HL-60 (cell line): Measurements from ENCODE around the gene COL5A2.

ENCODE experiments used
- DNase-seq, 2 experiments: peaks; one replicate each; pipeline ENCODE4 v3.0.0-alpha.2; 2010 to 2020; ENCODE audit warnings: low read depth in 1 of 2, low spot score in 1 of 2
- H3K27ac ChIP-seq: fragments of 250-450 bp; sonication (Bioruptor Pico); replicated peaks from 2 replicates; pipeline ENCODE4 v1.5.1; 2020; ENCODE audit warnings: mild to moderate bottlenecking, moderate library complexity
- H3K27me3 ChIP-seq: fragments of 250-450 bp; sonication (Bioruptor Pico); 2 replicates; pipeline ENCODE4 v1.5.1; 2021; ENCODE audit warnings: mild to moderate bottlenecking, moderate library complexity; ENCODE audit not compliant: insufficient read depth, poor library complexity, severe bottlenecking
- H3K4me3 ChIP-seq: replicated peaks from 2 replicates; pipeline ENCODE4 v1.5.1; 2011; ENCODE audit warnings: mild to moderate bottlenecking, control low read depth, low read length; ENCODE audit not compliant: insufficient read depth
- GABPA ChIP-seq: IDR thresholded peaks from 2 replicates; pipeline ENCODE4 v1.6.1; 2012; ENCODE audit warnings: low read depth
- POLR2AphosphoS5 ChIP-seq: IDR thresholded peaks from 2 replicates; pipeline ENCODE4 v1.6.1; 2012; ENCODE audit warnings: low read depth
- SPI1 ChIP-seq: IDR thresholded peaks from 2 replicates; pipeline ENCODE4 v1.6.1; 2012; ENCODE audit warnings: low read depth, mild to moderate bottlenecking, borderline replicate concordance
- TF ChIP-seq, protein P1 (sequence below): IDR thresholded peaks from one replicate; pipeline ENCODE4 v1.5.1; 2011; ENCODE audit warnings: low read length, control low read depth, inconsistent platforms; ENCODE audit not compliant: insufficient read depth
- TF ChIP-seq, protein P2 (sequence below): IDR thresholded peaks from 2 replicates; pipeline ENCODE4 v1.6.1; 2012; ENCODE audit warnings: low read depth; ENCODE audit not compliant: insufficient replicate concordance

Gene COL5A2

DNA sequence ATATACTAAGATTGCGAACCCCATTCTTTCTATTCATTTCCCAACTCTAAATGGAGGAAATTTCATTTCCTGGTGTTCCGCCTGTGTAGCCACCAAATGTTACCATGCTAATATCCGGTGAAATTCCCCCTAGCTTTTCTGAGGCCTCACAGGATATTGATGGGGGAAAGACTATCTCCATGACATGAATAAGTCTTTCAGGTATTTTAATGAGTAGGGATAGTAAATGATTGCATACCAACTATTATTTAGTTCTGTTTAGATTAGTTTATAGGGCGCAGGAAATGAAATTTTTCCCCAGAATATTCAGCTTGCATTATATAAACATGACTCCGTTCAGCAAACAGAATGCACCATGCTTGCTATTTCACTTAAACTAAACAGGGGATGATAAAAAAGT lies 55.4 kb downstream of the COL5A2 start:
- Histone ChIP-seq H3K27ac (no peak overlapping the region), H3K4me3 (no peak overlapping the region), H3K27me3 (no peaks in the 10 kb centered on the region)
- no peak for DNase-seq
- no peak for TF ChIP-seq SPI1
- no peak for TF ChIP-seq GABPA
- TF ChIP-seq, protein P1, sequence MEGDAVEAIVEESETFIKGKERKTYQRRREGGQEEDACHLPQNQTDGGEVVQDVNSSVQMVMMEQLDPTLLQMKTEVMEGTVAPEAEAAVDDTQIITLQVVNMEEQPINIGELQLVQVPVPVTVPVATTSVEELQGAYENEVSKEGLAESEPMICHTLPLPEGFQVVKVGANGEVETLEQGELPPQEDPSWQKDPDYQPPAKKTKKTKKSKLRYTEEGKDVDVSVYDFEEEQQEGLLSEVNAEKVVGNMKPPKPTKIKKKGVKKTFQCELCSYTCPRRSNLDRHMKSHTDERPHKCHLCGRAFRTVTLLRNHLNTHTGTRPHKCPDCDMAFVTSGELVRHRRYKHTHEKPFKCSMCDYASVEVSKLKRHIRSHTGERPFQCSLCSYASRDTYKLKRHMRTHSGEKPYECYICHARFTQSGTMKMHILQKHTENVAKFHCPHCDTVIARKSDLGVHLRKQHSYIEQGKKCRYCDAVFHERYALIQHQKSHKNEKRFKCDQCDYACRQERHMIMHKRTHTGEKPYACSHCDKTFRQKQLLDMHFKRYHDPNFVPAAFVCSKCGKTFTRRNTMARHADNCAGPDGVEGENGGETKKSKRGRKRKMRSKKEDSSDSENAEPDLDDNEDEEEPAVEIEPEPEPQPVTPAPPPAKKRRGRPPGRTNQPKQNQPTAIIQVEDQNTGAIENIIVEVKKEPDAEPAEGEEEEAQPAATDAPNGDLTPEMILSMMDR = no peak
- TF ChIP-seq, protein P2, sequence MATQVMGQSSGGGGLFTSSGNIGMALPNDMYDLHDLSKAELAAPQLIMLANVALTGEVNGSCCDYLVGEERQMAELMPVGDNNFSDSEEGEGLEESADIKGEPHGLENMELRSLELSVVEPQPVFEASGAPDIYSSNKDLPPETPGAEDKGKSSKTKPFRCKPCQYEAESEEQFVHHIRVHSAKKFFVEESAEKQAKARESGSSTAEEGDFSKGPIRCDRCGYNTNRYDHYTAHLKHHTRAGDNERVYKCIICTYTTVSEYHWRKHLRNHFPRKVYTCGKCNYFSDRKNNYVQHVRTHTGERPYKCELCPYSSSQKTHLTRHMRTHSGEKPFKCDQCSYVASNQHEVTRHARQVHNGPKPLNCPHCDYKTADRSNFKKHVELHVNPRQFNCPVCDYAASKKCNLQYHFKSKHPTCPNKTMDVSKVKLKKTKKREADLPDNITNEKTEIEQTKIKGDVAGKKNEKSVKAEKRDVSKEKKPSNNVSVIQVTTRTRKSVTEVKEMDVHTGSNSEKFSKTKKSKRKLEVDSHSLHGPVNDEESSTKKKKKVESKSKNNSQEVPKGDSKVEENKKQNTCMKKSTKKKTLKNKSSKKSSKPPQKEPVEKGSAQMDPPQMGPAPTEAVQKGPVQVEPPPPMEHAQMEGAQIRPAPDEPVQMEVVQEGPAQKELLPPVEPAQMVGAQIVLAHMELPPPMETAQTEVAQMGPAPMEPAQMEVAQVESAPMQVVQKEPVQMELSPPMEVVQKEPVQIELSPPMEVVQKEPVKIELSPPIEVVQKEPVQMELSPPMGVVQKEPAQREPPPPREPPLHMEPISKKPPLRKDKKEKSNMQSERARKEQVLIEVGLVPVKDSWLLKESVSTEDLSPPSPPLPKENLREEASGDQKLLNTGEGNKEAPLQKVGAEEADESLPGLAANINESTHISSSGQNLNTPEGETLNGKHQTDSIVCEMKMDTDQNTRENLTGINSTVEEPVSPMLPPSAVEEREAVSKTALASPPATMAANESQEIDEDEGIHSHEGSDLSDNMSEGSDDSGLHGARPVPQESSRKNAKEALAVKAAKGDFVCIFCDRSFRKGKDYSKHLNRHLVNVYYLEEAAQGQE = no peak
- TF ChIP-seq POLR2AphosphoS5 = no peak

DNA sequence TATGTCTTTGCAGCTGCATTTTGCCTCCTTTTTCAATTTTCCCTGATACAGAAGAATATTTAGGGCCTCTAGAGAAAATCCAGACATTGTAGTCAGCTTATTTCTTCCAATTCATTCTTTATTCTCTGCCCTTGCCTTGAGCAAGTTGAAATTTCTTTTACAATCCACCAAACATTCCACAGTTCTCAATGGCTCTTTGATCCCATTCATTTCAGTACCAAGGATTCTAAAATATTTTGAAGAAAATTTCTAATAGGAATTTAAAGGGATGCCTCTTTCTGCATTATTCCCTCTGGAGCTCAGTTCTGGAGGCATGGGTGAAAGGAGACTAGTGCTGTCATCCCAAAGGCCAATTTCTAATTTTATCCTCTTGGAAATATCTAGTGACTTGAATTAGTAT lies 61.2 kb downstream of the COL5A2 start:
- TF ChIP-seq GABPA (no peak), POLR2AphosphoS5 (no peak), SPI1 (no peak)
- TF ChIP-seq, protein P1 = no peak
- TF ChIP-seq, protein P2 = no peak
- no peaks in the 10 kb centered on the region for H3K27me3 ChIP-seq
- no peak for DNase-seq
- no peak overlapping the region for H3K27ac ChIP-seq
- no peak overlapping the region for H3K4me3 ChIP-seq

DNA sequence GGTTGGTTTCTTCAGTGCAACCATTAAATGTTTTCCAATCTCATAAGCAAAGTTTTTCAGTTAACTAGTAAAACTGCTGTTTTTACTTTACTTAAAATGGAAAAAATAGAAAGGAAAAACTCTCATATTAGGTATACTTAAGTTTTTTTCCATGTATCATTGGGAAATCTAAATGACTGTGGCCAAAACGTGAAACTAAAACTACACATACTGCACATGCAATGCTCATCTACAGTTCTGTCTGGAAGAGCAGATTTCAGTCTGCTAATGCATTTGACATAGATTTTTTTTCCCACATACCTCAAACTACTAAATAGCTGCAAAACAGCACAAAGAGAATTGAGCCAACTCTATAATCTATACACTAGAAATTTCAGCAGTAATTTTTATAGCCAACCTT lies 62.6 kb downstream of the COL5A2 start:
- H3K27ac ChIP-seq = no peak overlapping the region
- no peak for DNase-seq
- H3K4me3 ChIP-seq = no peak overlapping the region
- TF ChIP-seq GABPA (no peak), SPI1 (no peak), POLR2AphosphoS5 (no peak)
- TF ChIP-seq, protein P1 = no peak
- TF ChIP-seq, protein P2 = no peak
- H3K27me3 ChIP-seq = no peaks in the 10 kb centered on the region
